GM10266 (cell line): ENCODE measurements around the gene MYO1A.

Experiments used
- DNase-seq: peaks from one replicate; pipeline ENCODE4 v3.0.0; 2012; ENCODE audit errors: extremely low spot score
- TF ChIP-seq, protein P1 (sequence below): IDR thresholded peaks from 2 replicates; pipeline ENCODE4 v1.5.1; 2012; ENCODE audit warnings: mild to moderate bottlenecking, low read depth; ENCODE audit not compliant: control insufficient read depth, insufficient read depth; ENCODE audit errors: missing control alignments

Gene MYO1A

GRCh38 chr12:57044889-57045288 is 5.0 kb downstream of the MYO1A start:
- TF ChIP-seq, protein P1, sequence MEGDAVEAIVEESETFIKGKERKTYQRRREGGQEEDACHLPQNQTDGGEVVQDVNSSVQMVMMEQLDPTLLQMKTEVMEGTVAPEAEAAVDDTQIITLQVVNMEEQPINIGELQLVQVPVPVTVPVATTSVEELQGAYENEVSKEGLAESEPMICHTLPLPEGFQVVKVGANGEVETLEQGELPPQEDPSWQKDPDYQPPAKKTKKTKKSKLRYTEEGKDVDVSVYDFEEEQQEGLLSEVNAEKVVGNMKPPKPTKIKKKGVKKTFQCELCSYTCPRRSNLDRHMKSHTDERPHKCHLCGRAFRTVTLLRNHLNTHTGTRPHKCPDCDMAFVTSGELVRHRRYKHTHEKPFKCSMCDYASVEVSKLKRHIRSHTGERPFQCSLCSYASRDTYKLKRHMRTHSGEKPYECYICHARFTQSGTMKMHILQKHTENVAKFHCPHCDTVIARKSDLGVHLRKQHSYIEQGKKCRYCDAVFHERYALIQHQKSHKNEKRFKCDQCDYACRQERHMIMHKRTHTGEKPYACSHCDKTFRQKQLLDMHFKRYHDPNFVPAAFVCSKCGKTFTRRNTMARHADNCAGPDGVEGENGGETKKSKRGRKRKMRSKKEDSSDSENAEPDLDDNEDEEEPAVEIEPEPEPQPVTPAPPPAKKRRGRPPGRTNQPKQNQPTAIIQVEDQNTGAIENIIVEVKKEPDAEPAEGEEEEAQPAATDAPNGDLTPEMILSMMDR: no peak
- no peak for DNase-seq

- no peak for DNase-seq
- TF ChIP-seq, protein P1: no peak
Measured at GRCh38 chr12:57044468-57044867, 5.5 kb downstream of the MYO1A start.

GRCh38 chr12:57042695-57043094 is 7.2 kb downstream of the MYO1A start:
- no peak for DNase-seq
- TF ChIP-seq, protein P1: no peak

DNA sequence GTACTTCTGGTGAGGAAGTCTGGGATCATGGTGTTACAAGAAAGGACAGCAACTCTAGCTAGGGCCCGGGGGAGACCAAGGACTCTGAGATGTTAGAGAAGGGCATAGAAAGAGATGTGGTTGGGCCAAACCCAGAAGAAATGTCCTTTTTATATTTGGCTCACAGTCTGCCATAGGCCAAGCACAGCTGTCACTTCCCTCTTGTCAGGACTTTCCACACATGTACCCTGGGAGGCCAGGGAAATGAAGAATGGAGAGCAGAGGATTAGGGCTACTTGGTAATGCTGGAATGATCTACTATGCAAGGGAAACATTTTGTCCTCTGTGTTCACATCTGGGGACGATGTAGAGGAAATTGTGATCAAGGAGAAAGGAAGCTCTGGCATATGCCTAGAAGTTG is 9.2 kb downstream of the MYO1A start:
- DNase-seq: no peak

GRCh38 chr12:57040211-57040610 is 9.7 kb downstream of the MYO1A start:
- TF ChIP-seq, protein P1: no peak
- no peak for DNase-seq

More for the DNA sequence above, 9.2 kb downstream of the MYO1A start:
- TF ChIP-seq, protein P1: no peak

GRCh38 chr12:57039016-57039798 is 10.7 kb downstream of the MYO1A start:
- no peak for DNase-seq
- TF ChIP-seq, protein P1: no peak

- TF ChIP-seq, protein P1: no peak
- DNase-seq: no peak
Measured at GRCh38 chr12:57037264-57037663, 12.7 kb downstream of the MYO1A start.
